Neural crest cell (in vitro differentiated cells): Measurements from ENCODE around the gene KCNK6. TPM values are rescaled to one million over a fixed set of nuclear protein-coding genes. Genes with fewer than 3 reads are reported as not detected.

ENCODE experiments used
- DNase-seq: peaks from one replicate; pipeline ENCODE4 v3.0.0; 2021; ENCODE audit warnings: low read depth, mixed read lengths, low spot score
- H3K27ac Mint-ChIP-seq: one replicate; pipeline ENCODE4 v1.8.0; 2021; ENCODE audit warnings: mild to moderate bottlenecking, mixed read lengths; ENCODE audit not compliant: unreplicated experiment
- H3K27me3 Mint-ChIP-seq: 2 replicates; pipeline ENCODE4 v1.8.0; 2021; ENCODE audit warnings: low read depth, mild to moderate bottlenecking, mixed read lengths
- H3K36me3 Mint-ChIP-seq: 2 replicates; pipeline ENCODE4 v1.8.0; 2021; ENCODE audit warnings: low read depth, mild to moderate bottlenecking, mixed read lengths
- H3K4me1 Mint-ChIP-seq: 2 replicates; pipeline ENCODE4 v1.8.0; 2021; ENCODE audit warnings: mixed read lengths
- H3K4me3 Mint-ChIP-seq: one replicate; pipeline ENCODE4 v1.8.0; 2021; ENCODE audit warnings: mild to moderate bottlenecking, mixed read lengths
- H3K9me3 Mint-ChIP-seq: 2 replicates; pipeline ENCODE4 v1.8.0; 2021; ENCODE audit warnings: mixed read lengths
- CTCF ChIP-seq: fragments of 200-600 bp; sonication (generic); conservative IDR thresholded peaks from 2 replicates; pipeline ENCODE4 v1.5.0; 2021; ENCODE audit warnings: antibody characterized with exemption, mild to moderate bottlenecking
- total RNA-seq: library from RNA; stranded (reverse); gene quantifications from 2 replicates; pipeline ENCODE4 v1.2.1, GENCODE V29; 2021

Gene KCNK6
- total RNA-seq, 1 donor from 2014 or later, result not detected

GRCh38 chr19:38375098-38375493 is 55.5 kb downstream of the KCNK6 start:
- peak overlapping the region; percentile 98 for H3K27ac Mint-ChIP-seq
- peaks cover 20% of the 10 kb centered on the region for H3K27me3 Mint-ChIP-seq
- no peaks in the 10 kb centered on the region for H3K9me3 Mint-ChIP-seq
- H3K4me1 Mint-ChIP-seq, result peaks cover 24% of the 10 kb centered on the region
- H3K4me3 Mint-ChIP-seq, result peak overlapping the region; percentile 99
- TF ChIP-seq CTCF, result no peak
- DNase-seq, result peak; percentile 10
- peaks cover 6% of the 10 kb centered on the region for H3K36me3 Mint-ChIP-seq

GRCh38 chr19:38375748-38376147 is 56.1 kb downstream of the KCNK6 start:
- H3K36me3 Mint-ChIP-seq, result peaks cover 6% of the 10 kb centered on the region
- peak overlapping the region; percentile 99 for H3K4me3 Mint-ChIP-seq
- H3K27ac Mint-ChIP-seq, result peak overlapping the region; percentile 98
- no peak for TF ChIP-seq CTCF
- no peaks in the 10 kb centered on the region for H3K9me3 Mint-ChIP-seq
- peaks cover 24% of the 10 kb centered on the region for H3K4me1 Mint-ChIP-seq
- no peak for DNase-seq
- peaks cover 14% of the 10 kb centered on the region for H3K27me3 Mint-ChIP-seq

- Mint-ChIP-seq H3K9me3 (no peaks in the 10 kb centered on the region), H3K27me3 (peaks cover 9% of the 10 kb centered on the region), H3K36me3 (peaks cover 6% of the 10 kb centered on the region), H3K4me1 (peaks cover 24% of the 10 kb centered on the region), H3K4me3 (peak overlapping the region; percentile 86), H3K27ac (peak overlapping the region; percentile 57)
- TF ChIP-seq CTCF, result no peak
- DNase-seq, result no peak
Measured at GRCh38 chr19:38376576-38376975, 56.9 kb downstream of the KCNK6 start.

- no peak for DNase-seq
- H3K9me3 Mint-ChIP-seq, result no peaks in the 10 kb centered on the region
- peaks cover 24% of the 10 kb centered on the region for H3K4me1 Mint-ChIP-seq
- peaks cover 4% of the 10 kb centered on the region for H3K27me3 Mint-ChIP-seq
- H3K4me3 Mint-ChIP-seq, result no peak overlapping the region
- peaks cover 7% of the 10 kb centered on the region for H3K36me3 Mint-ChIP-seq
- no peak overlapping the region for H3K27ac Mint-ChIP-seq
- no peak for TF ChIP-seq CTCF
Measured at GRCh38 chr19:38377052-38377451, 57.4 kb downstream of the KCNK6 start.

- DNase-seq, result no peak
- Mint-ChIP-seq H3K27me3 (no peaks in the 10 kb centered on the region), H3K4me3 (peak overlapping the region; percentile 58), H3K27ac (no peak overlapping the region), H3K4me1 (peaks cover 24% of the 10 kb centered on the region), H3K9me3 (no peaks in the 10 kb centered on the region), H3K36me3 (peaks cover 9% of the 10 kb centered on the region)
- no peak for TF ChIP-seq CTCF
Measured at GRCh38 chr19:38378866-38379265, 59.2 kb downstream of the KCNK6 start.

- DNase-seq, result no peak
- Mint-ChIP-seq H3K4me1 (peaks cover 2% of the 10 kb centered on the region), H3K4me3 (peak overlapping the region; percentile 27), H3K27me3 (no peaks in the 10 kb centered on the region), H3K9me3 (no peaks in the 10 kb centered on the region), H3K27ac (no peak overlapping the region), H3K36me3 (peaks cover 9% of the 10 kb centered on the region)
- TF ChIP-seq CTCF, result no peak
Measured at GRCh38 chr19:38381138-38381537, 61.5 kb downstream of the KCNK6 start.
